Measurements from ENCODE around the gene ELF3. TPM values are rescaled to one million over a fixed set of nuclear protein-coding genes. Genes with fewer than 3 reads are reported as not detected.

The ELF3 gene
- total and polyA plus RNA-seq, 10 of the 15 experiments (the other 5 are each of a cell fraction or from before 2014, with no cell fraction given): 0.07 to 14.3 (median 0.58) TPM; not detected in 1

- H3K79me2 ChIP-seq (ENCODE audit: control insufficient read depth, insufficient read depth, low read length): no peaks in the 10 kb centered on the region
- no peak overlapping the region for H3K4me3 ChIP-seq
- POLR2A ChIA-PET: no interaction called here
- DNase-seq (ENCODE audit: low read depth, low spot score): no peak
- intact Hi-C loops (cut with micrococcal nuclease; ENCODE audit: unreplicated experiment): no loop called here
- H3K36me3 ChIP-seq (ENCODE audit: control insufficient read depth in 2 of 2, insufficient read depth in 2 of 2, low read length in 1 of 2): peaks cover 8% of the 10 kb centered on the region in 2 experiments; a peak in 3 of 4 replicates
- no peaks in the 10 kb centered on the region for H4K20me1 ChIP-seq (ENCODE audit: control insufficient read depth, insufficient read depth)
- no peaks in the 10 kb centered on the region for H3K27me3 ChIP-seq (replicated peaks in 1 of 2; ENCODE audit: control insufficient read depth in 2 of 2, insufficient read depth in 2 of 2, low read length in 1 of 2)
- H3K27ac ChIP-seq (ENCODE audit: control insufficient read depth, insufficient read depth): no peak overlapping the region
- CTCF ChIA-PET: interaction anchor here (0.6 to 6.9 kb wide), 8 partner anchors 18 to 1674 kb away, joined by 3 to 171 read pairs (median 4); no protein-coding TSS in a partner anchor
- H3K9me3 ChIP-seq (replicated peaks; ENCODE audit: control insufficient read depth, insufficient read depth, low read length): no peaks in the 10 kb centered on the region
- in situ Hi-C loops (cut with MboI): no loop called here
- H3K4me2 ChIP-seq (ENCODE audit: control insufficient read depth, insufficient read depth): no peak overlapping the region
- no TSS peak for BruUV-seq (replicated peaks)
- no peak for FAIRE-seq
- peaks cover 11% of the 10 kb centered on the region for H3K4me1 ChIP-seq (ENCODE audit: control insufficient read depth, insufficient read depth, low read length)
- no peak for ATAC-seq
- H2AFZ ChIP-seq (ENCODE audit: control insufficient read depth, low read depth, low read length): no peak overlapping the region
- SMC1A ChIA-PET (ENCODE audit: uncharacterized antibody, unreplicated experiment): no interaction called here
- RAD21 ChIA-PET (ENCODE audit: unreplicated experiment): interaction anchor here (1.4 to 5.8 kb wide), 2 partner anchors 113 to 129 kb away, joined by 5 to 76 read pairs; no protein-coding TSS in a partner anchor
- H3K9ac ChIP-seq (ENCODE audit: control insufficient read depth, insufficient read depth, low read length): no peak overlapping the region
- WGBS (ENCODE audit: insufficient coverage, insufficient replicate concordance, low lambda C conversion rate, missing lambda C conversion rate): 97% methylated on average over 2 of the region's 2 CpGs
- TF ChIP-seq ZNF687 (IDR thresholded peaks at IDR 0.05) (no peak), BCL11A (IDR thresholded peaks at IDR 0.05; ENCODE audit: low read depth, low read length) (no peak), EGR1 (IDR thresholded peaks at IDR 0.05; ENCODE audit: borderline replicate concordance in 1 of 2, low read depth in 2 of 2, low read length in 2 of 2) (no peak), IKZF2 (IDR thresholded peaks at IDR 0.05) (no peak), ZZZ3 (IDR thresholded peaks at IDR 0.05; ENCODE audit: control insufficient read depth, insufficient read length, low read depth) (no peak), ZBTB40 (IDR thresholded peaks at IDR 0.05; ENCODE audit: borderline replicate concordance) (no peak), HDAC6 (IDR thresholded peaks at IDR 0.05; ENCODE audit: unreplicated experiment) (no peak)
These were observed 4.4 kb upstream of the ELF3 start for GRCh38 chr1:202005958-202006357.
